H1 (cell line): ENCODE data around the gene PLA2R1.

ENCODE experiments used
- EP300 ChIP-seq, 2 experiments: IDR thresholded peaks; 1 replicate in 1 of 2; 2 replicates in 1 of 2; pipeline ENCODE4 v1.6.1; 2011 to 2012; ENCODE audit warnings: low read depth in 2 of 2, low read length in 2 of 2, mild to moderate bottlenecking in 2 of 2, borderline replicate concordance in 1 of 2, inconsistent platforms in 1 of 2, moderate library complexity in 1 of 2
- EZH2 ChIP-seq: fragments of 200-600 bp; sonication (generic); IDR thresholded peaks from 2 replicates; pipeline ENCODE4 v1.7.1; 2012; ENCODE audit warnings: low read depth, mild to moderate bottlenecking, moderate library complexity, low read length, inconsistent platforms; ENCODE audit not compliant: severe bottlenecking
- FOSL1 ChIP-seq: IDR thresholded peaks from 2 replicates; pipeline ENCODE4 v1.6.1; 2011; ENCODE audit warnings: mild to moderate bottlenecking, low read depth, low read length, moderate library complexity; ENCODE audit not compliant: insufficient read depth
- JUN ChIP-seq: IDR thresholded peaks from 2 replicates; pipeline ENCODE4 v1.6.1; 2011; ENCODE audit warnings: low read depth, mild to moderate bottlenecking, improper control_type of control experiment, low read length
- SIRT6 ChIP-seq: IDR thresholded peaks from one replicate; pipeline ENCODE4 v1.7.1; 2012; ENCODE audit warnings: low read length, inconsistent platforms
- ZNF274 ChIP-seq: IDR thresholded peaks from 2 replicates; pipeline ENCODE4 v1.7.0; 2012; ENCODE audit warnings: low read length, borderline replicate concordance; ENCODE audit errors: extremely low read depth
- TF ChIP-seq, protein P1 (sequence below), 3 experiments: IDR thresholded peaks; 1 replicate in 2 of 3; 2 replicates in 1 of 3; pipeline versions ENCODE4 v1.5.1 to v1.6.1; 2011; ENCODE audit warnings: low read length in 3 of 3, mild to moderate bottlenecking in 3 of 3, inconsistent platforms in 2 of 3, low read depth in 1 of 3, moderate library complexity in 1 of 3; ENCODE audit not compliant: insufficient read depth in 1 of 3; ENCODE audit errors: control extremely low read depth in 1 of 3
- TF ChIP-seq, protein P2 (sequence below): IDR thresholded peaks from 2 replicates; pipeline ENCODE4 v1.6.1; 2011; ENCODE audit warnings: low read length, improper control_type of control experiment

DNA sequence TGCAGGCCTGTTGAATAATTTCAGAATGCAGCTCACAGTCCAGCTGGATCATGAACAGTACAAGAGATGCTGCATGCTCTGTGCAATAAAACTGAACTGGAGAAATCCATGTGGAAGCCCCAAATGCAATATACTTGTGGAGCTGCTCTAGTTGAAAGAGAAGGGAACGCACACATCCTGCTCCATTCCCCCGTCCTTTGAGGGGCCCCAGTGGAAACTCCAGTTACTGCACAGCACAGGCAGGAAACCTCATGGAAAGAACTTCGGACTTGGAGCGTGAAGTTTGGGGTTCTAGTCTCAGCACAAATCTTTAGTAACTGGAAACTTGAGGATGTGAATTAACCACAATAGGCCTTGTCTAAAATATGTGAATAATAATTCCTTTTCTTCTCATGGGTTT lies 73.2 kb downstream of the PLA2R1 start:
- TF ChIP-seq, protein P1, sequence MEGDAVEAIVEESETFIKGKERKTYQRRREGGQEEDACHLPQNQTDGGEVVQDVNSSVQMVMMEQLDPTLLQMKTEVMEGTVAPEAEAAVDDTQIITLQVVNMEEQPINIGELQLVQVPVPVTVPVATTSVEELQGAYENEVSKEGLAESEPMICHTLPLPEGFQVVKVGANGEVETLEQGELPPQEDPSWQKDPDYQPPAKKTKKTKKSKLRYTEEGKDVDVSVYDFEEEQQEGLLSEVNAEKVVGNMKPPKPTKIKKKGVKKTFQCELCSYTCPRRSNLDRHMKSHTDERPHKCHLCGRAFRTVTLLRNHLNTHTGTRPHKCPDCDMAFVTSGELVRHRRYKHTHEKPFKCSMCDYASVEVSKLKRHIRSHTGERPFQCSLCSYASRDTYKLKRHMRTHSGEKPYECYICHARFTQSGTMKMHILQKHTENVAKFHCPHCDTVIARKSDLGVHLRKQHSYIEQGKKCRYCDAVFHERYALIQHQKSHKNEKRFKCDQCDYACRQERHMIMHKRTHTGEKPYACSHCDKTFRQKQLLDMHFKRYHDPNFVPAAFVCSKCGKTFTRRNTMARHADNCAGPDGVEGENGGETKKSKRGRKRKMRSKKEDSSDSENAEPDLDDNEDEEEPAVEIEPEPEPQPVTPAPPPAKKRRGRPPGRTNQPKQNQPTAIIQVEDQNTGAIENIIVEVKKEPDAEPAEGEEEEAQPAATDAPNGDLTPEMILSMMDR (IDR thresholded peaks at IDR 0.05; ENCODE audit: control extremely low read depth in 1 of 3, insufficient read depth in 1 of 3, low read depth in 1 of 3, low read length in 3 of 3): peak; percentile 20 to 30 (median 29); a peak in 2 of 4 replicates
- TF ChIP-seq SIRT6 (no peak), FOSL1 (no peak), EP300 (IDR thresholded peaks at IDR 0.05; ENCODE audit: borderline replicate concordance in 1 of 2, low read depth in 2 of 2, low read length in 2 of 2) (no peak), JUN (no peak), EZH2 (no peak), ZNF274 (no peak)
- TF ChIP-seq, protein P2, sequence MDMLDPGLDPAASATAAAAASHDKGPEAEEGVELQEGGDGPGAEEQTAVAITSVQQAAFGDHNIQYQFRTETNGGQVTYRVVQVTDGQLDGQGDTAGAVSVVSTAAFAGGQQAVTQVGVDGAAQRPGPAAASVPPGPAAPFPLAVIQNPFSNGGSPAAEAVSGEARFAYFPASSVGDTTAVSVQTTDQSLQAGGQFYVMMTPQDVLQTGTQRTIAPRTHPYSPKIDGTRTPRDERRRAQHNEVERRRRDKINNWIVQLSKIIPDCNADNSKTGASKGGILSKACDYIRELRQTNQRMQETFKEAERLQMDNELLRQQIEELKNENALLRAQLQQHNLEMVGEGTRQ: no peak
